Measurements from ENCODE around the gene TRAF6. TPM values are rescaled to one million over a fixed set of nuclear protein-coding genes. Genes with fewer than 3 reads are reported as not detected.

The TRAF6 gene
- total RNA-seq, 4 donors from 2014 or later: 14.3 to 19.1 (median 15.6) TPM

DNA sequence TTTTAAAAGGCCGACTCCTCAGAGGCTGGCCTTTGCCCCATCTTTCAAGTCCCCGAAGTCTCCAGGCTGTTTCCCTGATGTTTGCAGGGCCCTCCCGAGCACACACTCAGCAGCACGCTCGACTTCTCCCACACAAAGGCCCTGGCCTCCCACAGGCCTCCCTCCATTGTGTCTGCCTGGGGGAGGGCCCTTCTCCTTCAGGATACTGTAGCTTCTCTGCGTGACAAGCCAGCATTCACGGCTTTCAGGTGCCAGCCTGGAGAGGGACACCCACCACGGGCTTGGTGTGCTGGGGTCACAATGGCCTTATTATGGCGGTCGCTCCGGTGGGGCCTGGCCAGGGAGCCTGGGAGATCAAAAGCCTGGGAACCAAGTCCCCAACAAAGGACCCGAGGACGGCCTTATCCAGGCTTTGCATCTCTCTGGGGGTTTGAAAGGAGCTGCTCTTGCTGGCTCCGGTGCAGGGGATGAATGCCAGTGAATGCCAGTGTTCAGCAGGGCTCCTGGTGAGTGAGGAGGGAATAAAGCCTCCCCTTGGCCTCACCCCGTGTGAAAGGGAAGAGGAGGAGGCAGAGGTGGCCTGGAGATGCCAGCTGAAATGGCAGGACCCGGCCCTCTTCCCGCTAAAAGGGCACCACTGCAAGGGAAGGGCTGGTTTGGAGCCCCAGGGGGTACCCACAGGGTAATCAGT is 55.0 kb downstream of the TRAF6 start:
- TF ChIP-seq, protein P1, sequence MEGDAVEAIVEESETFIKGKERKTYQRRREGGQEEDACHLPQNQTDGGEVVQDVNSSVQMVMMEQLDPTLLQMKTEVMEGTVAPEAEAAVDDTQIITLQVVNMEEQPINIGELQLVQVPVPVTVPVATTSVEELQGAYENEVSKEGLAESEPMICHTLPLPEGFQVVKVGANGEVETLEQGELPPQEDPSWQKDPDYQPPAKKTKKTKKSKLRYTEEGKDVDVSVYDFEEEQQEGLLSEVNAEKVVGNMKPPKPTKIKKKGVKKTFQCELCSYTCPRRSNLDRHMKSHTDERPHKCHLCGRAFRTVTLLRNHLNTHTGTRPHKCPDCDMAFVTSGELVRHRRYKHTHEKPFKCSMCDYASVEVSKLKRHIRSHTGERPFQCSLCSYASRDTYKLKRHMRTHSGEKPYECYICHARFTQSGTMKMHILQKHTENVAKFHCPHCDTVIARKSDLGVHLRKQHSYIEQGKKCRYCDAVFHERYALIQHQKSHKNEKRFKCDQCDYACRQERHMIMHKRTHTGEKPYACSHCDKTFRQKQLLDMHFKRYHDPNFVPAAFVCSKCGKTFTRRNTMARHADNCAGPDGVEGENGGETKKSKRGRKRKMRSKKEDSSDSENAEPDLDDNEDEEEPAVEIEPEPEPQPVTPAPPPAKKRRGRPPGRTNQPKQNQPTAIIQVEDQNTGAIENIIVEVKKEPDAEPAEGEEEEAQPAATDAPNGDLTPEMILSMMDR (IDR thresholded peaks at IDR 0.05; ENCODE audit: low read depth): no peak

DNA sequence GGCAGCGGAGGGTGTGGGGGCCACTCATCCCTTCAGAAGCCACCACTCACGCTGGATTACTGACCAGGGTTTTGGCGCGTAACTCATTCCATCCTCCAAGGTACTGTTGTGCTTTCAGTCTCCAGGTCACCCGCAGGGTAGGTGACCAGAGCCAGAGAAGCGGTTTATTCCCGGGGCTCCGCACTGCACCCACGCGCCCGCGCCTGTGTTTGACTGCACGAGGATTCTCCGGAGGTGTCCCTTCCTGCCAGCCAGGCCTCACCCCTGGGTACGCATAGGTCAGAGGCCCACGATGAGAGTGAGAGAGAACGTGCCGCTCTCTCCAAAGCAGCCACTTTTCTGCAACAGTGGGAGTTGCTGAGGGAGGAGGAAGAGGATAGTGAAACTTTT is 55.5 kb downstream of the TRAF6 start:
- TF ChIP-seq, protein P1 (IDR thresholded peaks at IDR 0.05; ENCODE audit: low read depth): no peak

DNA sequence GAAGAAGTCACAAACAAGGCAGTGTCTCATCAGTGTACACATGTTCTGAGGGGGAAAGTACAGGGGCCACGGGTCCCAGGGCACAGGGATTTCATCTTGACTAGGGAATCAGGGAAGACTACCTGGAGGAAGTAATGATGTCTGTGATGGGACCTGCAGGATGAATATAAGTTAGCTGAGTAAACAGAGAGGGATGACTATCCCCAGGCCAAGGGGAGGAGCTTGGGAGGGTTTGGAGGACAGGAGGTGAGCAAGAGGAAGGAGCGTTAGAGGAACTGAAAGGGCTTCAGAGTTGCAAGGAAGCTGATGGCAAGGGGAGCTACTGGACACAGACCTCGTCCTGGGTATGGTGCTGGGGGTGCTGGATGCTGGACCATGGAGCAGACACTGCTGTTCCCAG is 56.4 kb downstream of the TRAF6 start:
- TF ChIP-seq, protein P1 (IDR thresholded peaks at IDR 0.05; ENCODE audit: low read depth): no peak

DNA sequence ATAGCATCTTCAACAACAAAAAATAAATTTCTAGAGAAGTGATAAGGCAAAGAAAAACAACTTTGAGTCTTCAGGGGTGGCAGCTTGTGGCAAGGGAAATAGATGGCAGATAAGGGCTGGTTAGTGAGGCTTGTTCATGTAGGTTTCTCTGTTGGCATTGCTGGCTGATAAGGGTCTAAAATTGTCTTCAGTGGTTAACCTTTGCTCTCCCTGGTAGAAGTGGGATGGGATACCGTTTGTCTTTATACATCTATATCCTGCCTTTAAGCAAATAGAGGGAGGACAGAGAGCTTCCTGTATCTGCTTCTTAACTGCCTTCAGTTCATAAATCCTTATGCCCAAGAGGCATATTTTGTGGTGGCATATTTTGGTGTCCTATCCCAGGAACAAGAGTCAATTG is 57.1 kb downstream of the TRAF6 start:
- TF ChIP-seq, protein P1 (IDR thresholded peaks at IDR 0.05; ENCODE audit: low read depth): no peak

DNA sequence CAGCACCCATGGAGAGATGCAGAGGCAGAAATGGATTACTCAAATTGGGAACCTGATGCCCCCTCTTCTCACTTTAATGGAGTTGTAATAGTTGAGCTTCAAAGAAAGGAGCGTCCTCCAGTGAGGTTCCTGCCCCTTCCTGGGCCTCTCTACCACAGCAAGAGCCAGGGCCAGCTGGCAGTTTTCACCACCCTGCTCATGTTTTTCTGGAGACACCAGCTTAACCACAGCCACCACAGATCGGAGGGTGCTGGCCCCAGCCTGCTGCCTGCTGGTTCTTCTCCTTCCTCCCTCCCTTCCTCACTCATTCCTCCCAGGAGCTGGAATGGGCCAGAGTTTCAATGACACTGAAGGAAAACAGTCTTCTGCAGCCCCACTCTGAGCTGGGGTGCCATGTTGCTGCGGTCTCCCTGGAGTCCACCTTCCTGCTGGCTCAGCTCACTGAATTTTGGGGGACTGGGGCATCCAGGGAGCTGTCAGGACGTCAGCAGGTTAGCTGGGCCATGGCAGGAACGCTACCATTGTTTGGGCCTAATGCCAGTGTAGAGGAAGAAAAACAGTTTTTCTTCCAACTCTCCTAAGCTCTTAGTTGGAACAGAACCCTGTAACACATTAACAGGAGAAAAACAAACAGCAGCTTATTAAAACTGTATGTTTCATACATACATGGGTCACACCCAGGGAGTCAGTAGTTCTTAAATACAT is 57.7 kb downstream of the TRAF6 start:
- TF ChIP-seq, protein P1 (IDR thresholded peaks at IDR 0.05; ENCODE audit: low read depth): no peak

DNA sequence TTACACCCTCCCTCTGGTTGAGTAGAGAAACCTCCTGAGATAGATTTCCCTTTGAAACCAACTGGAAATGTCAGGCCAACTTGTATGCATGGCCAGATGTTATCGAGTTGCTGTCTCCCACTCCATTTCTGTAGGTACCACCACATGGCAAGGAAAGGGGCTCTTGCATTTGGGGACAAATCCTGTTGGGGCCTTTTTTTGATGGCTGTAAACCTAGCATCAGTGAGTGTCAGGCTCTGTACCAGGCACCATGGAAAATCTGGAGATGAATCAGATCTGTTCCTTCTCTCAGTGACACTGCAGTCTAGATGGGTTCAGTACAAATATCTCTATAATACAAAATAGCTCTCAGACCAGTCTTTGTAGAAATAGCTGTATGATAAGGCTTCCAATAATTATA is 58.4 kb downstream of the TRAF6 start:
- TF ChIP-seq, protein P1 (IDR thresholded peaks at IDR 0.05; ENCODE audit: low read depth): no peak

DNA sequence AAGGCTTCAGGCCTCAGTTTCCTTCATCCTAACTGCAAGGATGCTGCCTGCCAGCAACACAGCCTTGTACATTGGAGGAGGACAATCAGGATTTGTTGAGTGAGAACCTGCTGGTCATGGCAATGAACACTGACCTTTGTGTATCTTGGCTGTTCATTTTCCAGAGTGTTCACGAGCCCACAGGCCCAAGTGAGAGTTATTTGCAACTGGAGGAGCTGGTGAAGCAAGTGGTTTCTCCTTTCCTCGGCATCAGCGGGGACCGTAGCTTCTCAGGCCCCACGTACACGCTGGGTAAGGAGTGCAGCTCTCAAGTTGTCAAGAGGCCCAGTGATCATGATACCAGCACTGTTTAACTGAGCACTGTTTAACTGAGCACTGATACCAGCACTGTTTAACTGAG is 59.0 kb downstream of the TRAF6 start:
- TF ChIP-seq, protein P1 (IDR thresholded peaks at IDR 0.05; ENCODE audit: low read depth): no peak
